HEK293T (cell line): Measurements from ENCODE around the gene KRT80.

Experiments
- CTCF ChIA-PET: fragments of 350-600 bp; formaldehyde crosslinking; extraction: SDS; loops from one replicate; lab custom pipeline; 2021; ENCODE audit warnings: antibody characterized with exemption, inconsistent platforms; lab: Yijun Ruan, JAX
- POLR2A ChIA-PET: fragments of 350-600 bp; formaldehyde crosslinking; extraction: SDS; loops from one replicate; lab custom pipeline; 2020; ENCODE audit warnings: antibody characterized with exemption, inconsistent platforms; lab: Yijun Ruan, JAX
- DNase-seq: peaks from one replicate; pipeline ENCODE4 v3.0.0; 2012; ENCODE audit warnings: mixed read lengths; ENCODE audit errors: extremely low spot score
- ARNT ChIP-seq: fragments of 450-650 bp; IDR thresholded peaks from 2 replicates; pipeline ENCODE4 v1.6.1; 2017; ENCODE audit warnings: mild to moderate bottlenecking
- BHLHE40 ChIP-seq: fragments of 450-650 bp; IDR thresholded peaks from 2 replicates; pipeline ENCODE4 v1.6.1; 2016; ENCODE audit warnings: mild to moderate bottlenecking, moderate library complexity, borderline replicate concordance
- CTBP1 ChIP-seq: fragments of 450-650 bp; IDR thresholded peaks from 2 replicates; pipeline ENCODE4 v1.6.1; 2016; ENCODE audit warnings: borderline replicate concordance
- ELF4 ChIP-seq: fragments of 450-650 bp; IDR thresholded peaks from 2 replicates; pipeline ENCODE4 v1.6.1; 2017; ENCODE audit warnings: antibody characterized with exemption
- FOXA1 ChIP-seq: fragments of 450-650 bp; IDR thresholded peaks from 2 replicates; pipeline ENCODE4 v1.6.1; 2016; ENCODE audit warnings: mild to moderate bottlenecking
- FOXK2 ChIP-seq: fragments of 450-650 bp; IDR thresholded peaks from 2 replicates; pipeline ENCODE4 v1.6.1; 2016; ENCODE audit warnings: mild to moderate bottlenecking
- FOXM1 ChIP-seq: fragments of 450-650 bp; IDR thresholded peaks from 2 replicates; pipeline ENCODE4 v1.6.1; 2017; ENCODE audit warnings: mild to moderate bottlenecking, borderline replicate concordance
- HDGF ChIP-seq: fragments of 450-650 bp; IDR thresholded peaks from 2 replicates; pipeline ENCODE4 v1.6.1; 2017; ENCODE audit warnings: antibody characterized with exemption, borderline replicate concordance
- L3MBTL2 ChIP-seq: fragments of 450-650 bp; conservative IDR thresholded peaks from 2 replicates; pipeline ENCODE4 v1.6.1; 2016; ENCODE audit warnings: mild to moderate bottlenecking
- LEF1 ChIP-seq: fragments of 450-650 bp; IDR thresholded peaks from 2 replicates; pipeline ENCODE4 v1.6.1; 2017; ENCODE audit warnings: mild to moderate bottlenecking, borderline replicate concordance
- NFRKB ChIP-seq: fragments of 450-650 bp; IDR thresholded peaks from 2 replicates; pipeline ENCODE4 v1.6.1; 2016; ENCODE audit warnings: mild to moderate bottlenecking, moderate library complexity
- PKNOX1 ChIP-seq: fragments of 450-650 bp; IDR thresholded peaks from 2 replicates; pipeline ENCODE4 v1.6.1; 2016
- SP1 ChIP-seq: fragments of 450-650 bp; IDR thresholded peaks from 2 replicates; pipeline ENCODE4 v1.6.1; 2017
- SUZ12 ChIP-seq: fragments of 450-650 bp; IDR thresholded peaks from 2 replicates; pipeline ENCODE4 v1.6.1; 2016; ENCODE audit warnings: mild to moderate bottlenecking
- TARDBP ChIP-seq: fragments of 450-650 bp; IDR thresholded peaks from 2 replicates; pipeline ENCODE4 v1.6.1; 2016
- ZNF384 ChIP-seq: fragments of 450-650 bp; IDR thresholded peaks from 2 replicates; pipeline ENCODE4 v1.6.1; 2016

KRT80 gene

DNA sequence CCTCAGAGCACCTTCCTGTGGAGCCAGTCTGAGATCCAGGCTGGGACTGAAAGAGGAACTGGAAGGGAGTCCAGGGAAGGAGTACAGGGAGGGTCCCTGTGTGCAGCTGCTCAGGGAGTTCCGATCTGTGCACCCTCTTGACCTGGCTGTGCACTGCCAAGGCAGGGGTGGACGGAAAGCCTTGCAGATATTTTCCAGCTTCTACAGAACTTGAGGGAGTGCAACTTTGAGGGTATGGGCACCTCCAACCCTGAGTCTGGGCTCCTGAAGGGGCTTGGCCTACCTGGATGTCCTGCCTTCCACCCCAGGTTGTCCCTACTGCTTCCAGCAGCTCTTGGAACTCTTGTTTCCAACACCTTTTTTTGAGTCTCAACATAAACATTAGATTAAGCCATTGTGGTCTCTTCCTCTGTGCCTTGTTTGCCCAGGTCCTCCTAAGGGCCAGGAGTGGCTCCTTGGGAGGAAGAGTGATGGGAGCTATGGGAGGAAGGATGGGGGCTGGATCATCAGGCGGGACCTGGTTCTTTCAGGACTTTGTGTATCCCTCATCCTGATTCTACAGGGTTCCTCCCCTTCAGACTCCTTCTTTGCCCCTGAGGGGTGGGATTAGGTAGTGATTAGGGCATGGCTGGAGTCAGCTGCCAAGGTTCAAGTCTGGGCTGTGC is 44.7 kb upstream of the KRT80 start:
- POLR2A ChIA-PET = no interaction called here
- CTCF ChIA-PET = interaction anchor here (1.6 to 4.5 kb wide), 3 partner anchors 15 to 80 kb away, joined by 5 to 17 read pairs (median 9); no protein-coding TSS in a partner anchor
- TF ChIP-seq TARDBP = no peak
- no peak for TF ChIP-seq FOXM1
- TF ChIP-seq L3MBTL2 = no peak
- no peak for TF ChIP-seq NFRKB
- no peak for TF ChIP-seq FOXK2
- no peak for TF ChIP-seq FOXA1
- no peak for TF ChIP-seq PKNOX1
- TF ChIP-seq SUZ12 = no peak
- TF ChIP-seq LEF1 = no peak
- no peak for TF ChIP-seq ARNT
- DNase-seq = no peak

- no peak for DNase-seq
- POLR2A ChIA-PET = no interaction called here
- CTCF ChIA-PET = interaction anchor here (1.0 to 4.5 kb wide), 3 partner anchors 14 to 43 kb away, joined by 3 to 17 read pairs (median 9); no protein-coding TSS in a partner anchor
- TF ChIP-seq SUZ12 = no peak
- TF ChIP-seq FOXM1 = no peak
- no peak for TF ChIP-seq NFRKB
- no peak for TF ChIP-seq SP1
- TF ChIP-seq BHLHE40 = no peak
Observed at GRCh38 chr12:52235822-52236361, 44.1 kb upstream of the KRT80 start.

- ChIA-PET POLR2A (no interaction called here), CTCF (interaction anchor here (0.6 to 1.0 kb wide), 2 partner anchors 26 to 28 kb away, joined by 3 read pairs; no protein-coding TSS in a partner anchor)
- no peak for DNase-seq
- TF ChIP-seq ARNT = no peak
- no peak for TF ChIP-seq FOXA1
- TF ChIP-seq L3MBTL2 = no peak
- no peak for TF ChIP-seq BHLHE40
- no peak for TF ChIP-seq CTBP1
- no peak for TF ChIP-seq HDGF
Observed at GRCh38 chr12:52235001-52235764, 43.4 kb upstream of the KRT80 start.

GRCh38 chr12:52234223-52234810 is 42.5 kb upstream of the KRT80 start:
- ChIA-PET CTCF (interaction anchor here (0.6 kb wide), 2 partner anchors 25 to 438 kb away, joined by 3 read pairs; no protein-coding TSS in a partner anchor), POLR2A (no interaction called here)
- DNase-seq = no peak
- TF ChIP-seq PKNOX1 (no peak), ELF4 (no peak), LEF1 (no peak), CTBP1 (no peak), L3MBTL2 (no peak), SUZ12 (no peak), FOXM1 (no peak)

DNA sequence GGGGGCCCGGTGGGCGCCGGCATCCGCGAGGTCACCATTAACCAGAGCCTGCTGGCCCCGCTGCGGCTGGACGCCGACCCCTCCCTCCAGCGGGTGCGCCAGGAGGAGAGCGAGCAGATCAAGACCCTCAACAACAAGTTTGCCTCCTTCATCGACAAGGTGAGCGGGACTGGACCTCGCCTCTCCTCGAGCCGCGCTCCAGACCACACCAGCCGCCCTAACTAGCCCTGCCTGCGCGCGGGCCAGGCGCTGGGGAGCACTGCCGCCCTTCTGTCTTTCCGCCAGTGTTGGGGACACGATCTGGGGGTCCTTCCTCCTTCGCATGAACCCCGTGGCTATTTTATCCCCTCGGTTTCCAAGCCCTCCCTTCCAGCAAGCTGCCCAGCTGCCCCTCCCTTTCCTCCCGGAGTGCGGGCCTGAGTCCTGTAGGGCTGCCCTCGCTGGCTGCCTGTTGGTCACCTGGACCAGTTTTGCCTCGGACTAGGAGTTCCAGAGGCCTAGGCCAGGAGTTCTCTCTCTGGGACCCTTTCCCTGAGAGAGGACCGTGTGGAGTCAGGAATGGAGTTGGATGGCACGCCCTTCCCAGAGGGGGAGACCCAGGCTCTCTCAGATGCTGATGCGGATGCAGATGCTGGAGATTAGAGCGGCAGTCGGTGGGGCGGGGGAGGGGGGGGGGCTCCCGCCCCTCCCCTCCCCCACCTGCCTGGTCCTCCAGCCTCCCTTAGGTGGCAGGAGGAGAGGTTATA is 41.8 kb upstream of the KRT80 start:
- POLR2A ChIA-PET = no interaction called here
- no peak for DNase-seq
- CTCF ChIA-PET = interaction anchor here (0.6 to 0.7 kb wide), 2 partner anchors 438 to 769 kb away, joined by 3 read pairs; no protein-coding TSS in a partner anchor
- TF ChIP-seq ARNT (no peak), CTBP1 (no peak), FOXM1 (no peak), L3MBTL2 (no peak), ELF4 (no peak), HDGF (no peak), PKNOX1 (no peak), TARDBP (no peak), NFRKB (no peak), ZNF384 (no peak), LEF1 (no peak), FOXA1 (no peak), SP1 (no peak), FOXK2 (no peak), SUZ12 (no peak)
